HepG2 (cell line): ENCODE measurements around the gene ZNF414. TPM values are rescaled to one million over a fixed set of nuclear protein-coding genes. Genes with fewer than 3 reads are reported as not detected.
A peak's percentile ranks its signal among the peaks of the same experiment; 100 is the strongest.

Experiments used
- ETV6 ChIP-seq: sonication (generic); formaldehyde crosslinking; conservative IDR thresholded peaks from 2 replicates; pipeline ENCODE4 v1.4.0; 2020; ENCODE audit warnings: missing genetic modification reagents
- HES4 ChIP-seq: sonication (generic); formaldehyde crosslinking; IDR thresholded peaks from 2 replicates; pipeline ENCODE4 v1.9.0; 2021; ENCODE audit warnings: mild to moderate bottlenecking, missing genetic modification reagents, borderline replicate concordance
- KMT2B ChIP-seq: IDR thresholded peaks from 2 replicates; pipeline ENCODE4 v1.6.1; 2016; ENCODE audit warnings: missing genetic modification reagents, missing compliant biosample characterization
- MED8 ChIP-seq: sonication (generic); formaldehyde crosslinking; IDR thresholded peaks from 2 replicates; pipeline ENCODE4 v1.8.1; 2023; ENCODE audit warnings: mild to moderate bottlenecking, missing genetic modification reagents; ENCODE audit not compliant: insufficient replicate concordance
- NFE2 ChIP-seq: sonication (generic); formaldehyde crosslinking; IDR thresholded peaks from 2 replicates; pipeline ENCODE4 v1.4.0; 2020; ENCODE audit warnings: missing genetic modification reagents
- NFIC ChIP-seq: IDR thresholded peaks from 2 replicates; pipeline ENCODE4 v1.6.1; 2012; ENCODE audit warnings: mild to moderate bottlenecking, low read length, inconsistent platforms
- NFKBIZ ChIP-seq: IDR thresholded peaks from 2 replicates; pipeline ENCODE4 v1.6.1; 2018; ENCODE audit warnings: missing genetic modification reagents, missing compliant biosample characterization
- NKX3-1 ChIP-seq: sonication (generic); formaldehyde crosslinking; IDR thresholded peaks from 2 replicates; pipeline ENCODE4 v1.5.0; 2020; ENCODE audit warnings: missing genetic modification reagents
- NONO ChIP-seq, 2 experiments: fragments of 450-650 bp in 1 of 2; sonication (generic) in 1 of 2; formaldehyde crosslinking in 1 of 2; IDR thresholded peaks in 1 of 2; conservative IDR thresholded peaks in 1 of 2; 2 replicates each; pipeline versions ENCODE4 v1.6.1 to v1.8.0; 2017 to 2022; ENCODE audit warnings: mild to moderate bottlenecking in 1 of 2, missing genetic modification reagents in 1 of 2, moderate library complexity in 1 of 2
- NR2F2 ChIP-seq: IDR thresholded peaks from 2 replicates; pipeline ENCODE4 v1.6.1; 2012; ENCODE audit warnings: low read depth, inconsistent platforms, borderline replicate concordance
- SUZ12 ChIP-seq: fragments of 150-350 bp; IDR thresholded peaks from 2 replicates; pipeline ENCODE4 v1.6.1; 2014; ENCODE audit warnings: low read depth, low read length
- TP53 ChIP-seq: sonication (generic); formaldehyde crosslinking; conservative IDR thresholded peaks from 2 replicates; pipeline ENCODE4 v1.4.0; 2020; ENCODE audit warnings: missing genetic modification reagents
- polyA plus RNA-seq, 8 experiments: library from polyadenylated mRNA; depleted of rRNA in 3 of 8; stranded (reverse) in 7 of 8; unstranded in 1 of 8; fragments of >200 nt; fragmentation: Illumina TruSeq in 4 of 8; extraction: Trizol in 4 of 8; gene quantifications; 2 replicates each; pipeline versions ENCODE4 v1.2.1 to v1.2.3, GENCODE V29; 2011 to 2016; ENCODE audit warnings: low read depth in 4 of 8, missing spikeins in 1 of 8, mixed read lengths in 1 of 8; ENCODE audit not compliant: insufficient read depth in 1 of 8
- total RNA-seq, 5 experiments: library from RNA; depleted of rRNA; stranded (reverse); fragments of >200 nt; fragmentation: Illumina TruSeq; extraction: Trizol; gene quantifications; 2 replicates each; pipeline ENCODE4 v1.2.3, GENCODE V29; 2016; ENCODE audit warnings: low read depth in 1 of 5
- TF ChIP-seq, protein P1 (sequence below): sonication (generic); formaldehyde crosslinking; IDR thresholded peaks from 2 replicates; pipeline ENCODE4 v1.4.0; 2020; ENCODE audit warnings: missing genetic modification reagents, borderline replicate concordance
- TF ChIP-seq, protein P2 (sequence below): sonication (generic); formaldehyde crosslinking; conservative IDR thresholded peaks from 2 replicates; pipeline ENCODE4 v1.4.0; 2020; ENCODE audit warnings: missing genetic modification reagents
- TF ChIP-seq, protein P3 (sequence below): IDR thresholded peaks from 2 replicates; pipeline ENCODE4 v1.6.1; 2016; ENCODE audit warnings: low read depth, control low read depth
- TF ChIP-seq, protein P4 (sequence below): IDR thresholded peaks from 2 replicates; pipeline ENCODE4 v1.6.1; 2016; ENCODE audit warnings: control low read depth
- TF ChIP-seq, protein P5 (sequence below), 2 experiments: IDR thresholded peaks; 2 replicates each; pipeline ENCODE4 v1.6.1; 2011 to 2012; ENCODE audit warnings: low read length in 2 of 2, borderline replicate concordance in 1 of 2, low read depth in 1 of 2, mild to moderate bottlenecking in 1 of 2, moderate library complexity in 1 of 2

ZNF414 gene
- total and polyA plus RNA-seq, 2 of the 13 experiments (the other 11 are each of a cell fraction or from before 2014, with no cell fraction given) = 2.5 to 4.0 TPM

DNA sequence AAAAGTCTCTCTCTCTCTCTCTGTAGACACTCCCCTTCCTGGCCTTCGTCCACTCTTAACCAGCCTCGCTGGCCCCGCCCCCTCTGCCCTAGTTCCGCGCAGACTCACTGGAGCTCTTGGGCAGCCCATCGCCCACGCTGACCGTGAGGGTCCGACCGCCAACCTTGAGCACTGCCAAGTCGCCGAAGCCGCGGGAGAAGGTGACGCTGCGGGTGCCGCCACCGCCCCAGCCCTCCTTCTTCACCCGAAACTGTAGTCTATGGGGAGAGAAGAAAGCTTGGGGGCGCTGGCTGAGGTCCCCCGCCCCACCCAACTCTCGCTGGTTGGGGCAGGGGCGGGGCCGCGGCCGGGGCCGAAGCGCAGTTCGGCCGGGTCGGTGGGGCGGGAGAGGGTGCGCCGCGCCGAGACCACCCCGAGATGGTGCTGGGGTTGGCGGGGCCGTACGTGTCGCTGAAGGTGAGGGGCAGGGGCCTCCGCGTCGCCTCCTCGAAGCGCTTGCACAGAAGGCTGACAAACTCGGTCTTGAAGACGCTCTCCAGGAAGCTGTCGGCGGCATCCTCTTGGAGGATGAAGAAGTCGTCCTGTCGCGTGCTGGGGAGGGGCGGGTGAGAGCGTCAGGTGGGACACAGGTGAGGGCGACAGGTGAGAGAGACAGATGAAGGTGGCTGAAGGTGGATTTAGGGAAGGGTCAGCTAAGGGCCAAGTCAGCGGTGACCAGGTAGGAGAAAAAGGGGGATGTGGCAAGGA, 12.6 kb upstream of the ZNF414 start (continued):
- TF ChIP-seq, protein P1, sequence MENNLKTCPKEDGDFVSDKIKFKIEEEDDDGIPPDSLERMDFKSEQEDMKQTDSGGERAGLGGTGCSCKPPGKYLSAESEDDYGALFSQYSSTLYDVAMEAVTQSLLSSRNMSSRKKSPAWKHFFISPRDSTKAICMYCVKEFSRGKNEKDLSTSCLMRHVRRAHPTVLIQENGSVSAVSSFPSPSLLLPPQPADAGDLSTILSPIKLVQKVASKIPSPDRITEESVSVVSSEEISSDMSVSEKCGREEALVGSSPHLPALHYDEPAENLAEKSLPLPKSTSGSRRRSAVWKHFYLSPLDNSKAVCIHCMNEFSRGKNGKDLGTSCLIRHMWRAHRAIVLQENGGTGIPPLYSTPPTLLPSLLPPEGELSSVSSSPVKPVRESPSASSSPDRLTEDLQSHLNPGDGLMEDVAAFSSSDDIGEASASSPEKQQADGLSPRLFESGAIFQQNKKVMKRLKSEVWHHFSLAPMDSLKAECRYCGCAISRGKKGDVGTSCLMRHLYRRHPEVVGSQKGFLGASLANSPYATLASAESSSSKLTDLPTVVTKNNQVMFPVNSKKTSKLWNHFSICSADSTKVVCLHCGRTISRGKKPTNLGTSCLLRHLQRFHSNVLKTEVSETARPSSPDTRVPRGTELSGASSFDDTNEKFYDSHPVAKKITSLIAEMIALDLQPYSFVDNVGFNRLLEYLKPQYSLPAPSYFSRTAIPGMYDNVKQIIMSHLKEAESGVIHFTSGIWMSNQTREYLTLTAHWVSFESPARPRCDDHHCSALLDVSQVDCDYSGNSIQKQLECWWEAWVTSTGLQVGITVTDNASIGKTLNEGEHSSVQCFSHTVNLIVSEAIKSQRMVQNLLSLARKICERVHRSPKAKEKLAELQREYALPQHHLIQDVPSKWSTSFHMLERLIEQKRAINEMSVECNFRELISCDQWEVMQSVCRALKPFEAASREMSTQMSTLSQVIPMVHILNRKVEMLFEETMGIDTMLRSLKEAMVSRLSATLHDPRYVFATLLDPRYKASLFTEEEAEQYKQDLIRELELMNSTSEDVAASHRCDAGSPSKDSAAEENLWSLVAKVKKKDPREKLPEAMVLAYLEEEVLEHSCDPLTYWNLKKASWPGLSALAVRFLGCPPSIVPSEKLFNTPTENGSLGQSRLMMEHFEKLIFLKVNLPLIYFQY (CRISPR knock-in tag) = no peak
- no peak for TF ChIP-seq NFE2 (CRISPR knock-in tag)
- no peak for TF ChIP-seq NKX3-1 (CRISPR knock-in tag)
- no peak for TF ChIP-seq NR2F2
- TF ChIP-seq NFIC = no peak
- no peak for TF ChIP-seq HES4
- TF ChIP-seq TP53 = no peak
- 0 out of 2 replicates have a peak, but pooled peaks have one; percentile 51 for TF ChIP-seq ETV6 (CRISPR knock-in tag)
- TF ChIP-seq, protein P2, sequence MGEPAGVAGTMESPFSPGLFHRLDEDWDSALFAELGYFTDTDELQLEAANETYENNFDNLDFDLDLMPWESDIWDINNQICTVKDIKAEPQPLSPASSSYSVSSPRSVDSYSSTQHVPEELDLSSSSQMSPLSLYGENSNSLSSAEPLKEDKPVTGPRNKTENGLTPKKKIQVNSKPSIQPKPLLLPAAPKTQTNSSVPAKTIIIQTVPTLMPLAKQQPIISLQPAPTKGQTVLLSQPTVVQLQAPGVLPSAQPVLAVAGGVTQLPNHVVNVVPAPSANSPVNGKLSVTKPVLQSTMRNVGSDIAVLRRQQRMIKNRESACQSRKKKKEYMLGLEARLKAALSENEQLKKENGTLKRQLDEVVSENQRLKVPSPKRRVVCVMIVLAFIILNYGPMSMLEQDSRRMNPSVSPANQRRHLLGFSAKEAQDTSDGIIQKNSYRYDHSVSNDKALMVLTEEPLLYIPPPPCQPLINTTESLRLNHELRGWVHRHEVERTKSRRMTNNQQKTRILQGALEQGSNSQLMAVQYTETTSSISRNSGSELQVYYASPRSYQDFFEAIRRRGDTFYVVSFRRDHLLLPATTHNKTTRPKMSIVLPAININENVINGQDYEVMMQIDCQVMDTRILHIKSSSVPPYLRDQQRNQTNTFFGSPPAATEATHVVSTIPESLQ = no peak
- TF ChIP-seq, protein P3, sequence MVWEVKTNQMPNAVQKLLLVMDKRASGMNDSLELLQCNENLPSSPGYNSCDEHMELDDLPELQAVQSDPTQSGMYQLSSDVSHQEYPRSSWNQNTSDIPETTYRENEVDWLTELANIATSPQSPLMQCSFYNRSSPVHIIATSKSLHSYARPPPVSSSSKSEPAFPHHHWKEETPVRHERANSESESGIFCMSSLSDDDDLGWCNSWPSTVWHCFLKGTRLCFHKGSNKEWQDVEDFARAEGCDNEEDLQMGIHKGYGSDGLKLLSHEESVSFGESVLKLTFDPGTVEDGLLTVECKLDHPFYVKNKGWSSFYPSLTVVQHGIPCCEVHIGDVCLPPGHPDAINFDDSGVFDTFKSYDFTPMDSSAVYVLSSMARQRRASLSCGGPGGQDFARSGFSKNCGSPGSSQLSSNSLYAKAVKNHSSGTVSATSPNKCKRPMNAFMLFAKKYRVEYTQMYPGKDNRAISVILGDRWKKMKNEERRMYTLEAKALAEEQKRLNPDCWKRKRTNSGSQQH = no peak
- TF ChIP-seq, protein P4, sequence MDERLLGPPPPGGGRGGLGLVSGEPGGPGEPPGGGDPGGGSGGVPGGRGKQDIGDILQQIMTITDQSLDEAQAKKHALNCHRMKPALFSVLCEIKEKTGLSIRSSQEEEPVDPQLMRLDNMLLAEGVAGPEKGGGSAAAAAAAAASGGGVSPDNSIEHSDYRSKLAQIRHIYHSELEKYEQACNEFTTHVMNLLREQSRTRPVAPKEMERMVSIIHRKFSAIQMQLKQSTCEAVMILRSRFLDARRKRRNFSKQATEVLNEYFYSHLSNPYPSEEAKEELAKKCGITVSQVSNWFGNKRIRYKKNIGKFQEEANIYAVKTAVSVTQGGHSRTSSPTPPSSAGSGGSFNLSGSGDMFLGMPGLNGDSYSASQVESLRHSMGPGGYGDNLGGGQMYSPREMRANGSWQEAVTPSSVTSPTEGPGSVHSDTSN (CRISPR knock-in tag) = no peak
- no peak for TF ChIP-seq SUZ12
- TF ChIP-seq NFKBIZ (CRISPR knock-in tag) = no peak
- TF ChIP-seq KMT2B (CRISPR knock-in tag) = 0 out of 2 replicates have a peak, but pooled peaks have one; percentile 18
- TF ChIP-seq, protein P5, sequence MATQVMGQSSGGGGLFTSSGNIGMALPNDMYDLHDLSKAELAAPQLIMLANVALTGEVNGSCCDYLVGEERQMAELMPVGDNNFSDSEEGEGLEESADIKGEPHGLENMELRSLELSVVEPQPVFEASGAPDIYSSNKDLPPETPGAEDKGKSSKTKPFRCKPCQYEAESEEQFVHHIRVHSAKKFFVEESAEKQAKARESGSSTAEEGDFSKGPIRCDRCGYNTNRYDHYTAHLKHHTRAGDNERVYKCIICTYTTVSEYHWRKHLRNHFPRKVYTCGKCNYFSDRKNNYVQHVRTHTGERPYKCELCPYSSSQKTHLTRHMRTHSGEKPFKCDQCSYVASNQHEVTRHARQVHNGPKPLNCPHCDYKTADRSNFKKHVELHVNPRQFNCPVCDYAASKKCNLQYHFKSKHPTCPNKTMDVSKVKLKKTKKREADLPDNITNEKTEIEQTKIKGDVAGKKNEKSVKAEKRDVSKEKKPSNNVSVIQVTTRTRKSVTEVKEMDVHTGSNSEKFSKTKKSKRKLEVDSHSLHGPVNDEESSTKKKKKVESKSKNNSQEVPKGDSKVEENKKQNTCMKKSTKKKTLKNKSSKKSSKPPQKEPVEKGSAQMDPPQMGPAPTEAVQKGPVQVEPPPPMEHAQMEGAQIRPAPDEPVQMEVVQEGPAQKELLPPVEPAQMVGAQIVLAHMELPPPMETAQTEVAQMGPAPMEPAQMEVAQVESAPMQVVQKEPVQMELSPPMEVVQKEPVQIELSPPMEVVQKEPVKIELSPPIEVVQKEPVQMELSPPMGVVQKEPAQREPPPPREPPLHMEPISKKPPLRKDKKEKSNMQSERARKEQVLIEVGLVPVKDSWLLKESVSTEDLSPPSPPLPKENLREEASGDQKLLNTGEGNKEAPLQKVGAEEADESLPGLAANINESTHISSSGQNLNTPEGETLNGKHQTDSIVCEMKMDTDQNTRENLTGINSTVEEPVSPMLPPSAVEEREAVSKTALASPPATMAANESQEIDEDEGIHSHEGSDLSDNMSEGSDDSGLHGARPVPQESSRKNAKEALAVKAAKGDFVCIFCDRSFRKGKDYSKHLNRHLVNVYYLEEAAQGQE (IDR thresholded peaks at IDR 0.05; ENCODE audit: borderline replicate concordance in 1 of 2, low read depth in 1 of 2, low read length in 2 of 2) = no peak
- no peak for TF ChIP-seq MED8 (CRISPR knock-in tag)
- no peak for TF ChIP-seq NONO (IDR thresholded peaks at IDR 0.05)
- TF ChIP-seq NONO (CRISPR knock-in tag; conservative IDR thresholded peaks at IDR 0.05) = 0 out of 2 replicates have a peak, but pooled peaks have one; percentile 42
